Stimulated activated CD4-positive, alpha-beta T cell treated with anti-CD3 and anti-CD28 coated beads, Interleukin-4, amount 100 ng/mL, for 4 hours (primary cell): ENCODE measurements around the gene PPIL4.
"Not testable (repeated sequence)": the region's sequence is repeated elsewhere in the genome, so short reads cannot be mapped to it uniquely, and the experiment has no call there.

ENCODE experiments used
- DNase-seq, 2 experiments: peaks; one replicate each; pipeline ENCODE4 v3.0.0-alpha.2; 2020

The PPIL4 gene

GRCh38 chr6:149483849-149484655 is 61.8 kb downstream of the PPIL4 start:
- DNase-seq: no peak

- DNase-seq: no peak
Observed at GRCh38 chr6:149483334-149483725, 62.5 kb downstream of the PPIL4 start.

DNA sequence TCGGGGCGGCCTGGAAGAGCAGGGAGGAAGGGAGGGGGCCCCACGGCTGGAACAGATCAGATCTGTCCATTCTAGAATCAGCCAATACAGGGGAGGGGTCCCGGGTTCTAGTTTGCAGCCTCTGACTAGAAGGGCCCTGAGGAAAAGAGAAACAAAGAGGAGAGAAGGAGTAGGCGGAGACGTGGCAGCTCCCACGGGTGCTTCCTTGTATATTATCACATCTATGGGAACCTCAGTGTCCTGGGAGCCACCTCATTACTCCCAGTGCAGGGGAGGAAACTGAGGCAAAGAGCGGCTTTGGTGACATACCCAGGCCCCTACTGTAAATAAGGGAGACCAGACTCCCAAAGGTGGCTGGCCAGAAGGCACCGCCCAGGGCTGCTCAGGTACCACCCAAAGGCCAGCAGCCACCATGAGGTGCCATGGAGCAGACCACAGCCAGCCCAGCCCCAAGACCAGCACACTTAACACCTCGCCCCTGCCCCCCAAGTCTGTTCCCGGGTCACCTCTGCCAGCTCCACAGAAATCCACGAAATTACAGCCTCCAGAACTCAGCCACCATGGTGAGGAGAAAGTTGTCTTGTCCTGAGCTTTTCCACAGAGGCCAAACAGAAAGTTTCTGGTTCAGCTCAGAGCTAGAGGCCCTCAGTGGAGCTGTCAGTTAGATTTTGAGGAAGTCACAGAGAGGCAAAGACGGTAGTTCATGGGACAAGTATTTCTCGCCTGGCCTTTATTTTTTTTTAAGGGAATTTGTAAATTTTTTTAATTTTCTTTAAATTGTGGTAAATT is 63.1 kb downstream of the PPIL4 start:
- DNase-seq: no peak

GRCh38 chr6:149480502-149481280 is 65.2 kb downstream of the PPIL4 start:
- peak in 1 of 2 experiments; percentile 54 for DNase-seq

DNA sequence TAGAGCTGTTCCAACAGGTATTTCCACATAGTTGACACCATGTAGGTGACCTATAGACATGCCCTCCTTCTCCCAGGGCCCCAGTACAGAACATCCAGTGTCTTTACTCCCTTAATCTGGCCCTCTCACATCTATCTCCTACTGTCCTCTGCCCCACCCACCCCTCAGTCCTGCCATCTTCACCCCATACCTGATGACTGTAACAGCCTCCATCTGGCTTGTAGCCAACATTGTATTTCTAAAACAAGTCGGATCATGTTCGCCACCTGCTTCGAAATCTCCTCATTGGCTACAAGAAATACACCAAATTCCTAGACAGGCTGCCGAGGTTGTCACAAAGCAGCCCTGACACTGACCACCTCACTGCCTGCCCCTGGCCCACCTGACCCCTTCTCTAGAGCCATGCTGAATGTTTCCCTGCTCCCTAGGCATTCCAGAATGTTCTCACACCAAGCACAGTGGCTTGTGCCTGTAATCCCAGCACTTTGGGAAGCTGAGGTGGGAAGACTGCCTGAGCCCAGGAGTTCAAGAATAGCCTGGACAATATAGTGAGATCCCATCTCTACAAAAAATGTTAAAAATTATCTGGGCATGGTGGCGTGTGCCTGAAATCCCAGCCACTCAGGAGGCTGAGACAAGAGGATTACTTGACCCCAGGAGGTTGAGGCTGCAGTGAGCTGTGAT is 67.1 kb downstream of the PPIL4 start:
- DNase-seq: no peak

DNA sequence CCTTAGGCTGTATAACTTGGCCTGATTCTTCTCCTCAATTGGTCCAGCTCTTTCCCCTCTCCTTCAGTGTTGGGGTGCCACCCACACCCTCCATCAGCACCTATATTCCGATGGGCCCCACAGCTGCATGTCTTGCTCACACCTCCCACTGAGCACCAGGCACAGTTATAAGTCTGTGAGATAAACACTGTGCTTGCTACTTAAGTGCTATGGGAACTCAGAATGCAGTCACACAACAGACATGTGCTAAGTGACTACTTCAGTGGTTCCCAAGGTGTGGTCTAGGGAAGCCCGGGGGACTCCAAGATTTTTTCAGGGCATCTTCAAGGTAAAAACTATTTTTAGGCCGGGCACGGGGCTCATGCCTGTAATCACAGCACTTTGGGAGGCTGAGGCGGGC is 68.3 kb downstream of the PPIL4 start:
- no peak for DNase-seq

DNA sequence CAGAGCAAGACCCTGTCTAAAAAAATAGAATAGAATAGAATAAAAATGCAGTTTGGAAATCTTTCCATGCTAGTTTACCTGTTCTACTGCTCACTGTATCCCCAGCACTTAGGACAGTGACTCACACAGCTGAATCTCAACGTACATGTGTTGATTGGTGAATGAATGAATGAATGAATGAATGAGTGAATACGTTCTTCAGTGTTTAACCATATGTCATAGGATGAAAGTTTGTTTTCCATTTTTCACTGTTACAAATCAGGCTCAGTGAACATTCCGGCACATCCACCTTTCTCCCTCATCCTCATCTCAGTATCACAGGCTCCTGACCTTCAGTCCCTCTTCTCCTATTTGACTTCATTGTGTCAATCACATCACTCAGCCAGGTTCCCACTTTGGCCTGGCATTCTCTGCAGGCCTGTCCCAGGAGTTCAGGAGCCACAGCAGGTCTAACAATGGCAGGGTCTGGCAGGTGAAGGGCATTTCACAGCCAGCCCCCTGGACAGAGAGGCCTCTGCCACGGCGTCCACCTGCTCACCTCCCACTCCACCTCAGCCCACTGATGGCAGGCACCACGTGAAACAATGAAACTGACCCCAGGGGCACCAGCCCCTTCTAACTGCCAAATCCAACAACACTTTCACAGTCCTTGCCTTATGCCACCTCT is 68.9 kb downstream of the PPIL4 start:
- DNase-seq: no peak

- no peak for DNase-seq
Observed at GRCh38 chr6:149474108-149474935, 71.5 kb downstream of the PPIL4 start.

DNA sequence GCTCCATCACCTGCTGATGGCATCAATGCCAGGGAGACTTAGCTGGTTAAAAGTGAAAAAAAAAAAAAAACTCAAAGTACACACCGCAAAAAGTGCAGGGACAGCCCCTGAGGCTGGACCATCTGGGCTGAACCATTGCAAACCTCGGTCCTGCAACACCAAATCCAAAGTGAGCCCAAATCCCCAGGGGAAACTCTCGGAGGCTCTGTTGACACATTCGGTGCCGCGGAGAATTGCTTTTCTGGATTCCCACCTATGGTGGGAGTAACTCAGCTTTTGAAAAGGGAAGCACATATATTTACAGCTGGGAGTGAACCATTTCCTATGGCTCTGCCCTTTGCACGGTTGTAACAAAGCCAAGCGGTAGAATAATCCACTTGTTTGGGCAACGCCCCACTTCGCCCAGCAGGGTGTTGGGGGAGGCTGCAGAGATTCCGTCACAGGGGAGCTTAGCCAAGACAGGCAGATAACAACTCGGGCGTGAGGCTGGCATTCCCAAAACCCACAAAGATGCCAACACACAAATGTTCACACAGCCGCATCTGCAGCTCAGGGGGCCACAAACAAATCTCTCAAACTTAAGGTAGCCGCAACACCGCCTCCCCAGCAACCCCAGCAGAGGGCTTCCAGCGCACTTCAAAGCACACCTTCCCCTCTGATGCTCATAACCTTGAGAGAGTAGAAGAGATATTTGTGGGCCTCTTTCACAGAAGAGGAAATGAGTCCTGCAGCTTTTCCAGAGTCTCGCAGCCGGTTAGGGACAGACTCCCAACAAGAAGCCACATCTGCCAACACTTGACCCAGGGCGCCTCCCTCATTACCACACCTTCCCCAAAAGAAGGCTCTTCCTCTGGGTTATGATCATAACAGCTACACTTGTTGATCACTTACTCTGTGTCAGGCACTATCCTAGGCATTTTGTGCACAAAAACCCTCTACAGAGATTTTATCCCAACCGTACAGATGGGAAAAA is 72.5 kb downstream of the PPIL4 start:
- DNase-seq: no peak

GRCh38 chr6:149472241-149472640 is 73.6 kb downstream of the PPIL4 start:
- DNase-seq: no peak

- no peak for DNase-seq
Observed at GRCh38 chr6:149471801-149472200, 74.0 kb downstream of the PPIL4 start.

GRCh38 chr6:149470948-149471347 is 74.9 kb downstream of the PPIL4 start:
- DNase-seq: no peak

DNA sequence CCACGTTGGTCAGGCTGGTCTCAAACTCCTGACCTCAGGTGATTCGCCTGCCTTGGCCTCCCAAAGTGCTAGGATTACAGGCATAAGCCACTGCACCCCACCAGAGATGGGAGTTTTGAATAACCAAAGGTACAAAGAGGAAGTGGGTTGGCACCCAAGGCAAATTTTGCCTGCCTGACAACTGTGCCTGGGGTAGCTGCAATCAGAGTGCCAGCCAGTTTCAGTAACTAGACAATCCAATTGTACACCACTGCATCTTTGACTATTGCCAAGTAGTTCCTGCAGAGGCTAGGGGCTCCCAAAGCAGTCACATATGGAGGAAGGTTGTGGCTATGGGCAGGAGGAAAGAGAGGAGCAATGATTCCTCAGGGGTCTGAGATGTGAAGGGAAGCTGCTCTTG is 77.7 kb downstream of the PPIL4 start:
- DNase-seq: no peak

DNA sequence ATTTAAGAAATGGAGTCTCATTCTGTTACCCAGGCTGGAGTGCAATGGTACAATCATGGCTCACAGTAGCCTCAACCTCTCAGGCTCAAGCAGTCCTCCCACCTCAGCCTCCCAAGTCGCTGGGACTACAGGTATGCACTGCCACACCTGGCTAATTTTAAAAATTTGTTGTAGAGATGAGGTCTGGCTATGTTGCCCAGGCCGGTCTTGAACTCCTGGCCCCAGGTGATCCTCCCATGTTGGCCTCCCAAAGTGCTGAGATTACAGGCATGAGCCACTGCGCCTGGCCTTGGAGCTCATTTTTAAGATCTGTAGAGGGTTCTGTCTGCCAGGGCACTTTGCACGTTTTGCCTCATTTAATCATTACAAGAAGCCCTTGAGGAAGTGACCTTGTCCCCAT is 78.6 kb downstream of the PPIL4 start:
- no peak for DNase-seq

DNA sequence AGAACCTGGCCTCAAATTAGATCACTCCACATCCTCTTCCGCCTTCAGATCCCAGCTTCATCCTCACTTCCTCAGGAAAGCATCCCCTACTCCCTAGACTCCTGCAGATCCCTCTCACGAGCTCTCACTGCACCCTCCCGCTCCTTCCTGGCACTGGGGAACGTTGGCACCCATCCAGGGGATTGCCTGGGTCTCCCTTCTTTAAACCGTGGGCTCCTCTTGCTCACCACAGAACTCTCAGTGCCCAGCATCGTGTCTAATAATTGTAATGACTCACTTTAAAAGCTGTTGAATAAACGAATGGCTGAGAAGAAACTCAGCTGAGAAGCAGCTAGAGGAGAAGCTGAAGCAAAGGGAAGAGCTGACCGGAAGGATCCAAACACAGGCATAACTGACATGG is 81.4 kb downstream of the PPIL4 start:
- DNase-seq: no peak

DNA sequence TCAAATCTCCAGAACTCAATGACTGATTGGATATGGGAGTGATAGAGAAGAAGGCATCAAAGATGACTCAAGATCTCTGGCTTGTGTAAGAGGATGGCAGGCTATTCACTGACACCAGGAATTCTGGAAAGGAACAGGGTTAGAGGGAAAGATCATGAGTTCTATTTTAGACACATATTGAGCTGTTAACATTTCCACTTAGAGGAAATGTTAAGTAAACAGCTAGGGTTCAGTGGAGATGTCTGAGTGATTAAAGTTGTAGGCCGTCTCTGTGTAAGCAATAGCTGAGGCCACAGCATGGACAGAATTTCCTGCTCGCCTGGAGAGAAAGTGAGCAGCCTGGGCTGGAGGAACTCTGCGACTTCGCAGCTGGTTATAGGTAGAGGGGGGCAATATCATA is 82.1 kb downstream of the PPIL4 start:
- DNase-seq: no peak

GRCh38 chr6:149462712-149463111 is 83.1 kb downstream of the PPIL4 start:
- DNase-seq: not testable (repeated sequence)

DNA sequence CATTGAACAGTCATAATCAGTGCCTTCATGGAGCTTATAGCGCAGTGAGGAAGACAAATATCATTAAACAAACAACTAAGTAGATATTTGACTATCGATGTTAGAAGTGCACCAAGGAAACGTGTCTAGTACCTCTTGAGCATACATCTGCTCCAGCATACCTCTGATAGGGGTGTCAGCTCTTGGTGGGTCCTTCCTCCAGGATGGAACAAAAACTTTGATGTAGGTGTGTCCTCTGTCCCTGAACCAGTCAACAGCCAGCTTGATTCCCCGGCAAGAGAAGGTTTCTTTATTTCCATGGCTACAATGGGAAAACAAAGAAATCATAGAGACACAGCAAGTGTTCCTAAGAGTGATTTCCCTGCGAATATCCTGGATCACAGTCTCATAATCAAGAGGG is 84.2 kb downstream of the PPIL4 start:
- no peak for DNase-seq

- DNase-seq: not testable (repeated sequence)
Observed at GRCh38 chr6:149460249-149460648, 85.6 kb downstream of the PPIL4 start.

DNA sequence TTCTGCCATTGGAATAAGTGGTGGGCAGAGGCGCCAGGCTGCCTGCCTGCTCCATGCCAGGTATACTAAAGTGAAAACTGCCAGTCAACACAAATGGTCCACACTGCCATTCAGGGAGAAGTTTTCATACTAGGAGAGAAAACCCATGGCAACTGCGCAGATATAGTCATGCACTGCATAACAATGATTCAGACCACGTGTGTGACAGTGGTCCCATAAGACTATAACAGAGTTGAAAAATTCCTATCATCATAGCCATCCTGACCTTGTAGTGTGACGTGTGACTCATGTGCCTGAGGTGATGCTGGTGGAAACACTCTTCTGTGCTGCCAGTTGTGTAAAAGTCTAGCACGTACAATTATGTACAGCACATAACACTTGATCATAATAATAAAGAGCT is 86.1 kb downstream of the PPIL4 start:
- DNase-seq: no peak
